Vagina (tissue), 2 donors: ENCODE measurements around the gene CTNNB1.

ENCODE experiments used
- CTCF ChIP-seq, 3 experiments: fragments of 450-650 bp in 2 of 3; fragments of 200-600 bp in 1 of 3; sonication (generic) in 1 of 3; IDR thresholded peaks; one replicate each; pipeline ENCODE4 v1.5.1; 2017 to 2019; ENCODE audit warnings: antibody characterized with exemption in 3 of 3, mild to moderate bottlenecking in 2 of 3, moderate library complexity in 2 of 3
- POLR2A ChIP-seq, 2 donors: fragments of 450-650 bp; IDR thresholded peaks; one replicate each; pipeline ENCODE4 v1.6.1; 2017; ENCODE audit warnings: antibody characterized with exemption in 2 of 2, mild to moderate bottlenecking in 2 of 2, moderate library complexity in 2 of 2
- POLR2AphosphoS5 ChIP-seq, 2 donors: sonication (generic); formaldehyde crosslinking; IDR thresholded peaks; one replicate each; pipeline ENCODE4 v1.9.0; 2017; ENCODE audit warnings: antibody characterized with exemption in 2 of 2, mild to moderate bottlenecking in 2 of 2, low read depth in 1 of 2; ENCODE audit not compliant: insufficient read depth in 1 of 2

DNA sequence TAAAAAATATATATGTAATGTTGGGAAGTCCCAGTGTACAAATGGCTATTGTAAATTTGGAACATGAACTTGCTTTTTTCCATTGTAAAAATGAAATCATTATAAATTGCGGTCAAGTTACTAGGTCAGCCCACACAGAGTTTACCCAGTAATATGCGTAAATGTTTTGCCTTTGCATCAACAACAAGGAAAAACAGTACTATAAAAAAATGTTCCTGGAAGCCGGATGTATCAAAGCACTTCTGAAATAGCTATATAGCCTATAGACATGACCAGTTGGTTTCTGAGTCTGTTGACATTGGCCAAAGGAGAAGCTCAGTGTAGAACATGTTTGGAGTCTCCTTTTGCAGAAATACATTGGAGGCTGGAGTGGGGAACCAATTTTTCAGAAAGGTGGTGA, 23.2 kb downstream of the CTNNB1 start:
- TF ChIP-seq CTCF (IDR thresholded peaks at IDR 0.05) (no peak), POLR2AphosphoS5 (IDR thresholded peaks at IDR 0.05; ENCODE audit: insufficient read depth in 1 of 2, low read depth in 1 of 2) (no peak), POLR2A (IDR thresholded peaks at IDR 0.05) (no peak)
